Heart right ventricle (tissue), 16 donors: ENCODE results near the gene SPEG. TPM values are rescaled to one million over a fixed set of nuclear protein-coding genes. Genes with fewer than 3 reads are reported as not detected.

Source experiments
- ATAC-seq, 8 donors: fragments of 200-7000 bp; cut with Tn5 transposase; one replicate each; pipeline ENCODE4 v1.9.1; 2020; ENCODE audit warnings: mild to moderate bottlenecking in 8 of 8, moderate library complexity in 8 of 8, moderate number of reproducible peaks in 1 of 8
- DNase-seq, 2 donors: peaks; one replicate each; pipeline ENCODE4 v3.0.0-alpha.2; 2020
- H3K27ac ChIP-seq, 10 donors: fragments of 200-600 bp; sonication (generic) in 2 of 10; one replicate each; pipeline versions ENCODE4 v1.5.0 to v1.8.0; 2020 to 2022; ENCODE audit warnings: mild to moderate bottlenecking in 3 of 10
- H3K27me3 ChIP-seq, 7 donors: fragments of 200-600 bp; one replicate each; pipeline ENCODE4 v1.8.0; 2021 to 2022; ENCODE audit warnings: mild to moderate bottlenecking in 2 of 7
- H3K36me3 ChIP-seq, 9 donors: fragments of 200-600 bp; sonication (generic) in 1 of 9; one replicate each; pipeline versions ENCODE4 v1.5.0 to v1.8.0; 2020 to 2022; ENCODE audit warnings: mild to moderate bottlenecking in 2 of 9
- H3K4me1 ChIP-seq, 9 donors: fragments of 200-600 bp; sonication (generic) in 1 of 9; one replicate each; pipeline versions ENCODE4 v1.5.0 to v1.8.0; 2020 to 2022; ENCODE audit warnings: mild to moderate bottlenecking in 4 of 9
- H3K4me3 ChIP-seq, 10 donors: fragments of 200-600 bp; sonication (generic) in 2 of 10; one replicate each; pipeline versions ENCODE4 v1.5.0 to v1.8.0; 2020 to 2022; ENCODE audit warnings: mild to moderate bottlenecking in 7 of 10, moderate library complexity in 2 of 10
- H3K9me3 ChIP-seq, 11 donors: fragments of 200-600 bp in 10 of 11; sonication (generic) in 2 of 11; one replicate each; pipeline versions ENCODE4 v1.5.0 to v1.8.0; 2013 to 2022; ENCODE audit warnings: mild to moderate bottlenecking in 2 of 11, control low read depth in 1 of 11, moderate library complexity in 1 of 11
- CTCF ChIP-seq, 9 donors: fragments of 200-600 bp; sonication (generic) in 2 of 9; IDR thresholded peaks; one replicate each; pipeline versions ENCODE4 v1.5.0 to v1.8.0; 2021 to 2022; ENCODE audit warnings: antibody characterized with exemption in 9 of 9, mild to moderate bottlenecking in 5 of 9, moderate library complexity in 1 of 9
- WGBS, 2 donors: extraction: QIAGEN DNeasy Blood & Tissue Kit; methylation state at CpG; one replicate each; pipeline ENCODE4 v1.1.7; 2013; ENCODE audit warnings: inconsistent platforms in 1 of 2; 5-methylcytosine and 5-hydroxymethylcytosine counted together
- intact Hi-C, 10 donors: fragments of 100-400 bp; cut with DNase I; formaldehyde crosslinking; loops; one replicate each; pipeline versions ENCODE4 v1.11.1 to v1.14.2; 2022
- polyA plus RNA-seq, 2 donors: library from polyadenylated mRNA; stranded (reverse); fragments of 200-250 nt; gene quantifications; one replicate each; pipeline ENCODE4 v1.2.3, GENCODE V29; 2013
- total RNA-seq, 10 donors: library from RNA; stranded (reverse); fragmentation: NEBNext Ultra II Directional in 3 of 10; extraction: Animal tissue kit (Norgen Biotek cat#: 25700) in 3 of 10; gene quantifications; one replicate each; pipeline versions ENCODE4 v1.2.1 to v1.2.4, GENCODE V29; 2021 to 2023
- donor health status: Arrhythmogenic right ventricular cardiomyopathy.
- donor health status: ischemic (EF 13 %, LVEDD 7.1; RV severe dilation, severe dysfunction).
- donor health status: healthy with polysubstance abuse.
- donor health status: DM: no; HTN: yes; CAD: no.
- donor health status: DM: no; HTN: no; CAD: no.
- donor health status: ischemic (EF 25% LVEDD 6.9; RV normal size, moderate dysfunction).
- donor health status: ischemic (EF 25% LVEDD 5.7; RV mildly dilated, moderate dysfunction).
- donor health status: healthy.
- donor health status: DM: yes; HTN: yes; CAD: no.
- donor health status: Ischemic cardiomyopathy.
- donor health status: ischemic (EF 35%, LVEDD 5.7; RV mildly dilated, moderate dysfunction).
- donor health status: nonischemic (EF 11% LVEDD 7.7; RV severe dilation, severe dysfunction).
- donor health status: DM: yes; HTN: yes; CAD: no.
- donor health status: PGD.
- donor health status: ischemic (EF 29% LVEDD 5.4; RV normal size, mild dysfunction).
- donor health status: nonischemic (EF 23%, LVEDD 6.1; RV moderate dilation, normal function).

The SPEG gene
- total and polyA plus RNA-seq, 12 donors: 62.9 to 151 (median 120) TPM

- WGBS, 2 donors: 45 to 46% methylated on average over 20 of the region's 20 CpGs
- no peak for TF ChIP-seq CTCF (IDR thresholded peaks at IDR 0.05)
- Histone ChIP-seq H3K9me3 (no peaks in the 10 kb centered on the region), H3K27ac (peak overlapping the region in 6 of 10 donors; percentile 42 to 96 (median 70)), H3K27me3 (peaks cover 0 to 56% (median 18%) of the 10 kb centered on the region in 7 donors), H3K36me3 (peaks cover 0 to 13% (median 0%) of the 10 kb centered on the region in 9 donors), H3K4me1 (peaks cover 19 to 50% (median 42%) of the 10 kb centered on the region in 9 donors), H3K4me3 (peak overlapping the region in 4 of 10 donors; percentile 75 to 88 (median 84))
- DNase-seq: no peak
- intact Hi-C loops: loop anchor here in 2 of 10 donors (5.0 kb wide), 2 partner anchors 36 to 109 kb away; partner anchors contain the start of gene DNPEP (in 1 of the 2)
- ATAC-seq: no peak
These were observed 61.7 kb downstream of the SPEG start for GRCh38 chr2:219496247-219496824.

GRCh38 chr2:219496825-219497494, 62.3 kb downstream of the SPEG start:
- DNase-seq: peak in 1 of 2 donors; percentile 43
- Histone ChIP-seq H3K27me3 (peaks cover 0 to 56% (median 18%) of the 10 kb centered on the region in 7 donors), H3K9me3 (no peaks in the 10 kb centered on the region), H3K36me3 (peaks cover 0 to 12% (median 0%) of the 10 kb centered on the region in 9 donors), H3K4me3 (peak overlapping the region in 9 of 10 donors; percentile 52 to 88 (median 75)), H3K4me1 (peaks cover 19 to 50% (median 37%) of the 10 kb centered on the region in 9 donors), H3K27ac (peak overlapping the region in 8 of 10 donors; percentile 64 to 100 (median 96))
- intact Hi-C loops: loop anchor here in 2 of 10 donors (5.0 kb wide), 2 partner anchors 35 to 110 kb away; partner anchors contain the start of gene DNPEP (in 1 of the 2)
- TF ChIP-seq CTCF (IDR thresholded peaks at IDR 0.05): no peak
- 24 to 33% methylated on average over 53 to 61 of the region's 61 CpGs for WGBS, 2 donors
- no peak for ATAC-seq

- Histone ChIP-seq H3K27ac (peak overlapping the region; percentile 91 to 100 (median 96)), H3K9me3 (no peaks in the 10 kb centered on the region), H3K4me1 (peaks cover 19 to 50% (median 37%) of the 10 kb centered on the region in 9 donors), H3K4me3 (peak overlapping the region; percentile 52 to 88 (median 75)), H3K27me3 (peaks cover 0 to 51% (median 18%) of the 10 kb centered on the region in 7 donors), H3K36me3 (peaks cover 0 to 12% (median 0%) of the 10 kb centered on the region in 9 donors)
- no peak for TF ChIP-seq CTCF (IDR thresholded peaks at IDR 0.05)
- 4 to 7% methylated on average over 59 of the region's 59 CpGs for WGBS, 2 donors
- DNase-seq (peak; percentile 88 to 94), ATAC-seq (peak; percentile 77 to 88 (median 84))
- intact Hi-C loops: loop anchor here in 3 of 10 donors (1.0 to 5.0 kb wide), 4 partner anchors 35 to 110 kb away; partner anchors contain the start of genes CHPF (in 1 of the 3) and DNPEP (in 1 of the 3)
These were observed 63.0 kb downstream of the SPEG start for GRCh38 chr2:219497495-219498279.
